Measurements from ENCODE around the gene SLC35G6.
"Not testable (repeated sequence)": the region's sequence is repeated elsewhere in the genome, so short reads cannot be mapped to it uniquely, and the experiment has no call there.

SLC35G6 gene

GRCh38 chr17:7479213-7480088 is 1.8 kb upstream of the SLC35G6 start, which contains the start of gene ZBTB4:
TSS of gene ZBTB4 (minus strand) at chr17:7479631. CDS start at chr17:7466801, 12,830 bp downstream.
- DNase-seq = peak; percentile 80

GRCh38 chr17:7480089-7480384 is 1.2 kb upstream of the SLC35G6 start:
- no peak for DNase-seq

- DNase-seq = not testable (repeated sequence)
Measured at GRCh38 chr17:7481842-7482741, 846 bp downstream of the SLC35G6 start.

GRCh38 chr17:7482742-7483088 is 1.5 kb downstream of the SLC35G6 start:
- DNase-seq = not testable (repeated sequence)

GRCh38 chr17:7483255-7484066 is 2.2 kb downstream of the SLC35G6 start:
- DNase-seq = peak; percentile 91

- DNase-seq = peak; percentile 100
Measured at GRCh38 chr17:7484067-7484918, 3.0 kb downstream of the SLC35G6 start, which contains the start of gene POLR2A. TSS of gene POLR2A (plus strand) at chr17:7484366.

GRCh38 chr17:7484919-7485377 is 3.7 kb downstream of the SLC35G6 start:
- no peak for DNase-seq

- no peak for DNase-seq
Measured at GRCh38 chr17:7486181-7486580, 4.9 kb downstream of the SLC35G6 start.

- no peak for DNase-seq
Measured at GRCh38 chr17:7490144-7490543, 8.9 kb downstream of the SLC35G6 start.

- DNase-seq = no peak
Measured at GRCh38 chr17:7491583-7491982, 10.3 kb downstream of the SLC35G6 start.

- DNase-seq = no peak
Measured at GRCh38 chr17:7493941-7494340, 12.7 kb downstream of the SLC35G6 start.

GRCh38 chr17:7495906-7496434 is 14.7 kb downstream of the SLC35G6 start:
- no peak for DNase-seq

GRCh38 chr17:7496470-7497183 is 15.4 kb downstream of the SLC35G6 start:
- DNase-seq = no peak

GRCh38 chr17:7497228-7497627 is 16.0 kb downstream of the SLC35G6 start:
- no peak for DNase-seq

GRCh38 chr17:7497636-7498035 is 16.4 kb downstream of the SLC35G6 start:
- DNase-seq = no peak

- DNase-seq = no peak
Measured at GRCh38 chr17:7499161-7499560, 17.9 kb downstream of the SLC35G6 start.

GRCh38 chr17:7501729-7502128 is 20.5 kb downstream of the SLC35G6 start:
- DNase-seq = no peak

- no peak for DNase-seq
Measured at GRCh38 chr17:7502171-7502847, 21.1 kb downstream of the SLC35G6 start.

GRCh38 chr17:7502987-7503386 is 21.7 kb downstream of the SLC35G6 start:
- no peak for DNase-seq

GRCh38 chr17:7503521-7503920 is 22.3 kb downstream of the SLC35G6 start:
- no peak for DNase-seq

Data from activated CD8-positive, alpha-beta memory T cell treated with anti-CD3 and anti-CD28 coated beads, Interleukin-2, amount 50 U/mL, for 48 hours (primary cell).